Measurements from ENCODE around the gene PPTC7.
"Not testable (repeated sequence)": the region's sequence is repeated elsewhere in the genome, so short reads cannot be mapped to it uniquely, and the experiment has no call there.

The PPTC7 gene, protein sequence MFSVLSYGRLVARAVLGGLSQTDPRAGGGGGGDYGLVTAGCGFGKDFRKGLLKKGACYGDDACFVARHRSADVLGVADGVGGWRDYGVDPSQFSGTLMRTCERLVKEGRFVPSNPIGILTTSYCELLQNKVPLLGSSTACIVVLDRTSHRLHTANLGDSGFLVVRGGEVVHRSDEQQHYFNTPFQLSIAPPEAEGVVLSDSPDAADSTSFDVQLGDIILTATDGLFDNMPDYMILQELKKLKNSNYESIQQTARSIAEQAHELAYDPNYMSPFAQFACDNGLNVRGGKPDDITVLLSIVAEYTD
- 68.4 to 81.1 reads per million in 2 donors for total RNA-seq

DNA sequence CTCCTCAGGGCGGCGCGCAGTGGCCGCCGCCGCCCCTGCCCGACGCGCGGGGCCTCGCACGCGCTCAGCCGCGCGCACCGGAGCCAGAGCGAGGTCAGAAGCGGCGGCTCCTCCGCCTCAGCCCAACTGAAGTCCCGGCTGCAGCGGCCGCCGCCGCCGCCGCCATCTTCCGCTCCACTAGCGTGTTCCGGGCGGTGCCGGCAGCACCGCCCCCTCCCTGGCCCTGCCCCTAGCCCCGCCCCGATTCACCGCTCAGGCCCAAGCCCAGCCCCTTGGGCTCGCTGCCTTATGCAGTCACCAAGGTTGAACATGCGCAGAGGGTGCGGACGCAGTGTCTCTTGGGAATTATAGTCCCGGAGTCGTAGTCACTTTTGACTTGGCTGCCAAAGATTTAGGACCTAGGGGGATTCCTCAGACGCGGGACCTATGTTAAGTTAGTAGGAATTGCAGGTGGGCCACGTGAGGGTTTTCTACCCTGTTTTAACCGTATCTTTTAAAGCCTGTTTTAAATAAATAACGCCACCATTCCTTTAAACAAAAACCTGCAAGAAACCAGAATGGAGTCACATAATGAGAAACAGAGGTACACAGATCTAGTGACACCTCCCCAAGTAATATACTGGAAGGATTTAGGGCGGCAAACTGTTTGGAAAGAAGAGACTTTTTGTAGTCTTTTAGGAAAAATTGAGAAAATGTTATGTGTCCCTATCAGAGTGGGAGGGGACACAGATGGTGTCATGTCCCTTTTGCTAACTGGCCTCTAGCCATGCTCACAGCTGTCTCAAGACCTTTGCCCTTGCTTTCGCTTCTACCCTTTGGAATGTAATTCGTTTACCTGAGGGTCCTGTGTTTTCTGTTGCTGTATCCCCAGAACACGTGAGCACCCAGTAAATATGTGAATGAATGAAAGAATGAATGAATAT is at the start of gene PPTC7:
PPTC7 (minus strand) TSS at position 182 of the 923 bp plus-strand sequence. CDS start 287 bp downstream, outside the sequence.
- peak; percentile 96 for DNase-seq

DNA sequence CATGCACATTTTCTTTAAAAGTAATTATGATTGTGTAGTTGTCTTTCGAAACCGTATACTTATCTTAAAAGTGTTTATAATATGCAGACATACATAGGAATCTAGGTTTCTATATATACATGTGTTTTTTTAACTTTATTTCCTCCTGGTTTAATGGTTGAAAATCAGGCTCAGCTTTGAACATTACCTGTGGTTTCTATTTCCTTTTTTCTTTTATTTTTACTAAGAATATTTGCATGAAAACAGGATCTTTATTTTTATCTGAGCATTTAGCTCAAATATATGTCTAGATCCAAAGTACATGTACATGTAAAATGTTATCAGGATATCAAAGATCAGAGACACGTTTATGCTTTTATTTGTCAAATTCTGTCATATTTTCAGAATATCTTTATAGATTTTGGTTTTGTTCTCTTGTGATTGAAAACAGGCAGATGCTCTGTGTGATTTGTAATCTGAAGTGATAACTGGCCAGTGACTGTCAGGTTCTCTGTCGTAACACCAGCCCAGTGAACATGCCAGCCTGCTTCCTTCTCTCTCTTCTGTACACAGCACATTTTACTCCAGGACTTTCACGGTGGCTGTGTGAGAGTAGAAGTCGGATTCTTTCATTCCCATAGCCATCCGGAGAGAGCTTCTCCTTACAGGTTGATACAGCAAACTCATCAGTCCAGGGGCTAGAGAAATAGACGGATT is 44.5 kb upstream of the PPTC7 start:
- DNase-seq: no peak

DNA sequence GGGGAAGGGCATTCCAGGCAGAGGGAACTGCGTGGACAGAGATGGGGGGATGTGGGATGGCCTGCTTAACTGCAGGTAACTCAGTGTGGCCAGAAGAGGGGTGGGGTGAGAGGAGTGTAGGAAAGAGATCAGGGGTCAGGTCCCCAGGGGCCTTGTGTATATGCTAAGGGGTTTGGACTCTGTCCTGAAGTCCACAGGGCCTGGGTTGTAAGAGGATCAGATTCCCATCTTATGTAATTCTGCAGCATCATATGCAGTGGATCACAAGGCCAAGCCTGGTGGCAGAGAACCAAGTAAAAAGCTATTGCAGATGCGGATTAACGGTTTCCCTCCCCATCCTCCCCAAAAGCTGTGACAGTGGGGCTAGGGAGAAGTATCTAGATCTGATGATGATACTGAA is 39.5 kb upstream of the PPTC7 start:
- DNase-seq: no peak

DNA sequence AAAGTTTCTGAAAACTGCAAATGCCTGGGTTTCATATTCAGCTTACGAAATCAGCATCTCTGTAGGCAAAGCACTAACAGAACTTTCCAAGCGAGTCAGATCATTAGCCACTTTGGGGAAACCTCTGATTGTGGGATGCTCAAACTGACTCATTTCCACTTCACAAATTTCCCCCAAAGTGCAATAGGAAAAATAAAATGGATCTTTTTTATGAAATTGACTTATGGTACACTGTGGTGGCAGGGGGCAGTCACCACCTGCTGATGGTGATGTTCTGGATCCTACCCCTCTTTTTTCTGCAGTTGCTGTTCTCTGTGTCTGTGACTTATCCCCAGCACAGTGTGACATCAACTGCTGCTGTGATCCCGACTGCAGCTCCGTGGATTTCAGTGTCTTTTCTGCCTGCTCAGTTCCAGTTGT is 36.4 kb upstream of the PPTC7 start:
- no peak for DNase-seq

DNA sequence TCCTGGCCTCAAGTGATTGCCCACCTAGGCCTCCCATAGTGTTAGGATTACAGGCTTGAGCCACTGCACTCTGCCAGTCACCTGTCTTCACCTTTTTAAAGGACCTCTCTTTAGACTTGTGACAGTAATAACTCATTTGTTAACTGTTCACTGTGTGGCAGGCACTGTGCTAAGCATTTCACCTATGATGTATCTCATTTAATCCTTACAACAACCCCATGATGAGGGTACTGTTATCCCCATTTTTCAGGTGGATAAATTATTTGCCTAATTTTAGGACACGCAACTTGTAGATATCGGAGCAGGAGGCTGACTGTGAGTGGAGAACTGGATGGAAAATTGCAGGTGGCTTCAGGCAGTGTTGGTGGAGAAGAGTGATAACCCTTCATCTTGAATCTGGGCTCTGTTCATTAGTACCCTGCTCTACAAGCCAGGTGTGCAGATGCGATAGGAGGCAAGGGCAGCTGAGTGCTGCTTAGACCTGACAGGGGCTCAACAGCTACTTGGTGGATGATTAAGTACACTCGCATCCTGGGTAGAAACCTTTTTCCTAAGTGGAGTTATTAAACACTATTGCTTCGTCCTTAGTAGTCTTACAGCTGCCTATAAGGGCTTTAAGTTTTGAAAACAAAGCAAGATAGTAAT is 33.5 kb upstream of the PPTC7 start:
- no peak for DNase-seq

DNA sequence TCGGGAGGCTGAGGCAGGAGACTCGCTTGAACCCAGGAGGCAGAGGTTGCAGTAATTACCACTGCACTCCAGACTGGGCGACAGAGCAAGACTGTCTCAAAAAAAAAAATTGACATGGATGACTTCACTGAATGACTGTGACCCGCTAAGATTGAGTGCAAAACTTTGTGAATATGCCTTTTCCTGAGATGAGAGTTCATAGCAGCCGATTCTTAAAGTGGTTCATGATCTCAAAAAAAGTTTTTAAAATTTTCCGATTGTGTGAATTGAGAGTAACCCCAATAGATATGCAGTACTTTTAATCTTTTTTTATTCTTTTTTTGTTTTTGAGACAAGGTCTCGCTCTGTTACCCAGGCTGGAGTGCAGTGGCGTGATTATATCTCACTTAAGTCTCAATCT is 32.1 kb upstream of the PPTC7 start:
- no peak for DNase-seq

DNA sequence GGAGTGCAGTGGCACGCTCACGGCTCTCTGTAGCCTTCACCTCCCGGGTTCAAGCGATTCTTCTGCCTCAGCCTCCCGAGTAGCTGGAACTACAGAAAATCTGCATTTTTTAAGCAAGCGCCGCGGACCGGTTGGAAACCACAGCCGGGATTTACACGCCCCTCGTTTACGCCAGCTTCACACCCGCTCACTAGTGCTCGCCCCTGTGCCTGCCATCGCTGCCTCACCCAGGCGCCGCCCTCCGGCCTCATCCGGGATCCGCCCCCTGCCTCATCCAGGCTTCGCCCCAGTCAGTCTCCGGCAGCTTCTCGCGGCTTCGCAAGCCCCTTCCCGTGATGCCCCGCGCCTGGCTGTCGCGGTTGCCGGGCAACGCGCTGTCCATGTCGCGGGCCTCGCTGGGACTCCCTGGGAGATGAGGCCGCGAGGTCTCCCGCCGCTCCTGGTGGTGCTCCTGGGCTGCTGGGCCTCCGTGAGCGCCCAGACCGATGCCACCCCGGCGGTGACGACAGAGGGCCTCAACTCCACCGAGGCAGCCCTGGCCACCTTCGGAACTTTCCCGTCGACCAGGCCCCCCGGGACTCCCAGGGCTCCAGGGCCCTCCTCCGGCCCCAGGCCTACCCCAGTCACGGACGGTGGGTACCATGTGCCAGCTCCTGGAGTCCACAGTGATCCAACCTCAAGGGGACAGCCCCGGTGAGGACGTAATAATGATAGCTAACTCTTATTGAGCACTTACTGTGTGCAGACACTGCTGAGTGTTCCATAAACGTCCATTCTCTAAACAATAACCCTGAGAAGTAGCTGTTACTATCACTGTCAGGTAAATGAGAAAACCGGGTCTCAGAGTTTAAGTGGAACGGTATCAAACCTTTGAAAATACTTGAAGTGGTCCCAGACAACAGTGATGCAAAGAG is 30.9 kb upstream of the PPTC7 start, which contains the start of gene TCTN1:
TCTN1 (plus strand) TSS at position 359 of the 914 bp plus-strand sequence; CDS start at position 413, 54 bp downstream.
- peak; percentile 91 for DNase-seq

DNA sequence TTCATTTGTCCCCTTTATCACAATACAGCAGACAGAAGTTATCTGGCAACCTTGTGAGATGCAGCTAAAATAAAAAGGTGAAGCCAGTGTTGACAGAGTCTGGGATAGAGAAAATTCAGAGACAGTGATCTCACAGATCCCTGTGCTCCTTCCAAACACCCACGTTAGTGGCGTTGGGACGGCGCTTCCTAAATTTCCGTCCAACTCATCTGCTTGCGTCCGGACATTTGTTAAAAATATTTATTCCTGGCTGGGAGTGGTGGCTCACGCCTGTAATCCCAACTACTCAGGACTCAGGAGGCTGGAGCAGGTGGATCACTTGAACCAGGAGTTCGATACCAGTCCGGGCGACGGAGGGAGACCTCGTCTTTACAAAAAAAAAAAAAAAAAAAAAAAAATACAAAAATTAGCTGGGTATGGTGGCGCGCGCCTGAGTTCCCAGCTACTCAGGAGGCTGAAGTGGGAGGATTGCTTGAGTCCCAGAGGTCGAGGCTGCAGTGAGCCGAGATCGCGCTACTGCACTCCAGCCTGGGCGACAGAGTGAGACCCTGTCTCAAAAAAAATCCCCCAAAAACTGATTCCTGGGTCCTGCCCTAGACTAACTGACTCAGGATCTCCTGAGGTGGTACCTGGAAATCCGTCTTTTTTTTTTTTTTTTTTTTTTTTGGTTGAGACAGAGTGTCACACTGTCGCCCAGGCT is 30.1 kb upstream of the PPTC7 start:
- no peak for DNase-seq

DNA sequence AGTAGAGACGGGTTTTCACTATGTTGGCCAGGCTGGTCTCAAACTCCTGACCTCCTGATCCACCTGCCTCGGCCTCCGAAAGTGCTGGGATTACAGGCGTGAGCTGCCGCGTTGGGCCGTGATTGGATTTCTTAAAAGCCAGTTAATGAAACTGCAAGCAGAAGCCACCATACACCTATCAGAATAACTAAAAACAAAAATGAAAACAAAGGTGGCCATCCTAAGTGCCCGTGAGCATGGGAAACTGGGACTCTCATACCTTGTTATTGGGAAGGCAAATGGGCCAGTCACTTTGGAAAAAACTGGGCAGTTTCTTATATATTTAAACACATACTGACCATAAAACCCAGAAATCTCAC is 23.1 kb upstream of the PPTC7 start:
- no peak for DNase-seq

DNA sequence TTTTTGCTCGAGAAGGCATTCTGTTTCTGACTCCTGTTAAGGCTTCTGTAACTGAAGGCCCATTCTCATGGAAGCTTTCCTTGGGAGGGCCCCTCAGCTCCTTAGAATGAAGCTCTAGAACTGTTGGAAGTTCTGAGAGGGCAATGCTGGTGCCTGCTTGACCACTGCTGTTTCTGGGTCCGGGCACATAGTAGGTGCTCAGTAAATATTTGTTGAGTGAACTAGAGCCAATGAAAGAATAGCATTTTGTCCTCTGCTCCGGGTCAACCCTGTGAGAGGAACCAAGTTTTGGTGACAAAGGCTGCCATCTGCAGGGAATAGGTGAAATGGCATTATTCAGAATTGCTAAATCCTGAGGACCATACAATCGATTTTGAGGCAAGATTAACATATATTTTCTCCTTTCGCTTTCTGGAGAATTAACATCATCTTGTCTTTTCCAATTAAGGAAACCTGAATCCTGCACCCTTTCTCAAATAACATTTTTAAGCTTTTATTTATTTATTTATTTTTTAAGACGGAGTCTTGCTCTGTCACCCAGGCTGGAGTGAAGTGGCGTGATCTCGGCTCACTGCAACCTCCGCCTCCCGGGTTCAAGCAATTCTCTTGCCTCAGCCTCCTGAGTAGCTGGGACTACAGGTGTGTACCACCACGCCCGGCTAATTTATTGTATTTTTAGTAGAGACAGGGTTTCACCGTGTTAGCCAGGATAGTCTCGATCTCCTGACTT is 19.1 kb upstream of the PPTC7 start:
- DNase-seq: peak; percentile 17

DNA sequence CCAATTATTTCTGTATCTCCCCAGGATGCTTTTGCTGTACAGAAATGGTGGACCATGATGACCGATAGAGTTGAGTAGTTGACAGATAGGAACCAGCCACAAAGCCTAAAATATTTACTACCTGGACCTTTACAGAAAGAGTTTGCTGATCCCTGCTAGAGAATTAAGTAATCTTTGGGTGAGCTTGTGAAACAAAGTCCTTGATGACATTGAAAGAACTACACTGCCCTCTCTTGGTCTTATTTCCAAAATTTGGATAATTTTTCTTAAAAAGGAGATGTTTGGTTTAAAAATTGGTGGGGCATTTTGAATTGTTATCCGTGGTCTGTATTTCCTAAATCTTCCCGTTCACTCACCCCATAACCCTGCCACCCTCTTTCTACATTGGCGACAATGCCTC is 17.1 kb upstream of the PPTC7 start:
- DNase-seq: no peak

DNA sequence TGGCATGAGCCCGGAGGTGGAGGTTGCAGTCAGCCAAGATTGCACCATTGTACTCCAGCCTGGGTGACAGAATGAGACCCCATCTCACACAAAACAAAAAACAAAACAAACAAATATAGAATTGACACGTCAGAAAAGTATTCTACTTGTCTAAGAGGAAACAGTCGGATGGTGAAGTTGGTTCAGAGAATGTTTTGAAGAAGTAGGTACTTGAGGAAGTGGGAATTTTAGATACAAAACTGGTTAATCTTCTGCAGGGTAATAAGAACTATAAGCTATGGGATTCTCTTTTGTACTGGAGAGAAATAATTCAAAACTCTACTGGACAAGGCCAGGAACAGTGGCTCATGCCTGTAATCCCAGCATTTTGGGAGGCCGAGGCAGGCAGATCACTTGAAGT is 16.2 kb upstream of the PPTC7 start:
- DNase-seq: no peak

DNA sequence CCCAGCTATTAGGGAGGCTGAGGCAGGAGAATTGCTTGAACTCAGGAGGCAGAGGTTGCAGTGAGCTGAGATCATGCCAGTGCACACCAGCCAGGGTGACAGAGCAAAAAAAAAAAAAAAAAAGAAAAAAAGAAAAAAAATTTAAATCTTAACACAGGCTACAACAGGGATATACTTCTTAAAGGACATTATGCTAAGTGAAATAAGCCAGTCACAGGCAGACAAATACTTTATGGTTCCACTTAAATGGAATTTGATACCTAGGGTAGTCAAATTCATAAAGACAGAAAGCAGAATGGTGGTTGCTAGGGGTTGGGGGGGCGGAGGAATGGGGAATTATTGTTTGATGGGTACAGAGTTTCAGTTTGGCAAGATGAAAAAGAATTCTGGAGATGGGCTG is 14.8 kb upstream of the PPTC7 start:
- DNase-seq: no peak

DNA sequence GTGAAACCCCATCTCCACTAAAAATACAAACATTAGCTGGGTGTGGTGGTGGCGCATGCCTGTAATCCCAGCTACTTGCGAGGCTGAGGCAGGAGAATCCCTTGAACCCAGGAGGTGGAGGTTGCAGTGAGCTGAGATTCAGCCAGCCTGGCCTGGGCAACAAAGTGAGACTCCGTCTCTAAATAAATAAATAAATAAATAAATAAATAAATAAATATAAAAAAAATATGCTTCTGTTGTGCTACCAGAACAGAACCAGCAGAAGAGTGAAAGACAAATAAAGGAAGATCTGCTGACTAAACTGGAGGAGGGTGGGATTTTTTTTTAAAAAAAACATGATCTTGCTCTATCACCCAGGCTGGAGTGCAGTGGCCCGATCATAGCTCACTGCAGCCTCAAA is 9.8 kb upstream of the PPTC7 start:
- DNase-seq: not testable (repeated sequence)

DNA sequence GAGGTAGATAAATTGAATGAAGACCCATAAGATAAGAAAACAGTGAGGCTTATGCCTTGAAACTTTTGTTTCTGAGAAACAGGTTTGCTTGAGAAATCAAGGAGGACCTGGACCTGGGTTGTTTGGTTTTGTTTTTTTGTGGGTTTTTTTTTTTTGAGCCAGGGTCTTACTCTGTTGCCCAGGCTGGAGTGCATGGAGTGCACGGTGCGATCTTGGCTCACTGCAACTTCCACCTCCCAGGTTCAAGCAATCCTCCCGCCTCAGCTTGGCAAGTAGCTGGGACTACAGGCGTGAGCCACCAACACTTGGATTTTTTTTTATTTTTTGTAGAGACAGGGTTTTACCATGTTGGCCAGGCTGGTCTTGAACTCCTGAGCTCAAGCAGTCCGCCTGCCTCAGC is 9.0 kb upstream of the PPTC7 start:
- DNase-seq: no peak

DNA sequence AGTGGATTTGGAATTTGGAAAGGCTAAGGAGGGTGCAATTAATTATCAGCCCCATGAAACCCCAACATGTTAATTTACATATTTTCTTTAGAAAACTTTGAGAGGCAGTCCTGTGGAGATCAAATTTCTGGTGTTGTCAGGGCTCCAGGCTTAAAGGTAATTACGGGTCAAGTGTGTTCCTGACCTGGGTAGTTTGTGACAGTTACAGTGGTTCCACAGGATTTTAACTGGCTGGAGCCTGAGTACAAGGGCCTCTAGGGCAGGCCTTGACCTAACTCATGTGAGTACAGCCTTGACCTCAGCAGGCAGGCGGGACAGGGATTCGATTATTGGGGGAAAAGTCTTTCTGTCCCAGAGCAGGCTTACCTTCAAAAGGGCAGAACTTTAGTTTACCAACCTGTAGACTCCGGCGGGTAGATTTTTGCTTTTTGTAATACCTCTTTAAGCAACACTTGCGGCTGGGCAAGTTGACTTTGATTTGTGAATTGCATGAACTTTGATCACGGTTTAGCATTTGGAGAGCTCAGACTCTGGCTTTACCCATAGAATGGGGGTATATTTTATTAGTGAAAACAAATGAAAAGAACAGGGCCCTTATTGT is 8.4 kb upstream of the PPTC7 start:
- no peak for DNase-seq

DNA sequence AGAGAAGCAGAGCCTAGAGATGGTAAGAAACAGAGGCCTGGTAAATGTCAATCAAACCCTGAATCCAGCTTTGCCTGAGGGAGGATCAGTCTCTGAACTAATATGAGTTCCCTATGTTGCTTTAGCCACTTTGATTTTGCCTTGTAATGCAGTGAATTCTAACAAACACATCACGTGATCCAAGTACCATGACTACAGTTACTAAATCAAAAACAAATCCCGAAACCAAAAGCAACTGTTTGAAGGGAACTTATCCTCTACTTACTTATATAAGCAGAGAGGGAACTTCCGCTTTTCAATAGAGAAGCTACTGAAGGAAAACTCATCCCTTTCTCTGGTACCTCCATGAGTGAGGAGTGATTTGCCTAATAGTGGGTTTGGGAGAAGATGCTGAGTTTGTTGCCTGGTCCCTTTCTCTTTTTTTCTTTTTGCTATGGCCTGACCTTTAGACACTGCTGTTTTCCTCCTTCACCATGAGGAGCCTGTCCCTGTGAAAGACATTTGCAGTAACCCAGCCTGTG is 7.7 kb upstream of the PPTC7 start:
- DNase-seq: no peak

DNA sequence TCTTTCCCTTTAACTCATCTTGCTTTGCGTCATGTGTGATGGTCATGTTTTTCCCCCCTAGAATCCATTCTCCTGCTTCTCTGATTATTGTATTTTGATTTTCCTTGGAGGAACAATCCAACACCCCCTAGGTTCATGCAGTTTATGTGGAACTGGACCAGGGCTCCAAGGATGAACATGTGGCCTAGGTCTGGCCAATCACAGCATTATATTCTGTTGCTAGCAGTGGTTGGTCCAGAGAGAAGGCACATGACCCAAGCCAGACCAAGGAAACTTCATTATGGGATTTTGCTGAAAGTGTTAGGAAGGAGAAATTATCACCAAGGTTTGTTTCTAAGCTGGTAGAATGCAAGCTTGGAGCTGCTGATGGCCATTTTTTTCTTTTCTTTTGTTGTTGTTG is 6.9 kb upstream of the PPTC7 start:
- DNase-seq: no peak

DNA sequence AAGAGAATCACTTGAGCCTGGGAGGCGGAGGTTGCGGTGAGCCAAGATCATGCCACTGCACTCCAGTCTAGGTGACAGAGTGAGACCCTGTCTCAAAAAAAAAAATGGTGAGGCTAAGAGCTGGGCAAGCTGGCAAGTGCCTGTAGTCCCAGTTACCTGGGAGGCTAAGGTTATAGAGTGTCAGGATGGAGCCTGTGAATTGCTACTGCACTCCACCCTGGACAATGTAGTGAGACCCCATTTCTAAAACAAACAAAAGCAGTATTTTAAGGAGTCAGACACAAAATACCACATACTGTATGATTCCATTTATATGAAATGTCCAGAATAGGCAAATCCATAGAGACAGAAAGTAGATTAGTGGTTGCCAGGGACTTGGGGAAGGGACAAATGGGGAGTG is 4.0 kb upstream of the PPTC7 start:
- DNase-seq: not testable (repeated sequence)

All from T-helper 9 cell (primary cell).